GM12801 (cell line): ENCODE data around the gene MARS1.

ENCODE experiments used
- CTCF ChIP-seq: IDR thresholded peaks from one replicate; pipeline ENCODE4 v1.5.1; 2011; ENCODE audit warnings: control low read depth; ENCODE audit not compliant: insufficient read length; ENCODE audit errors: extremely low read depth

Gene MARS1

DNA sequence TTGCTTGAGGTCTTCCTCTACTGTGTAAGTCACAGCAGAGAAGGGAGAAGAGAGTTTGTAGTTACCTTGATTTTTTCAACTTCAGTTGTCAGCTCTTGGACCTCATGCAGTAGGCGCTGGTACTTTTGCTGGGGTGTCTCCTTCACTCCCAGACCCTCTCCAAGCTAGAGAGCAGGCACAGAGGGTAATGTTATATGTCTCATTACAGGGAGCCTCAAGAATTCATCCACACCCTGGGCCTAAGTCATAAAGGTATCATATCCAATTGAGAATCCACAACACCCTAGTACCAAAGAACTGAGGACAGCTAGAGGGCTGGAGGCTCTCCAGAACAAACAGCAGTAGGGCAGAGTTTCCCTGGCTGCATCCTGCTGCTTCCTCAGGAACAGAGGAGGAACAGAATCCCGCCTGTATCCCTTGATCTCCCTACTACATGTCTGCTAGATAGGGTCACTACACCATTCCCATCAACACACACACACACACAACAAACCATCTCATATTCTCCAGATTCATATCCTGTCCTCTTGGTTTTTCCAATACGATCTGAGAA, 47.2 kb downstream of the MARS1 start:
- TF ChIP-seq CTCF, result no peak

GRCh38 chr12:57535764-57536596, 48.1 kb downstream of the MARS1 start:
- no peak for TF ChIP-seq CTCF

GRCh38 chr12:57536597-57536942, 48.7 kb downstream of the MARS1 start:
- no peak for TF ChIP-seq CTCF

GRCh38 chr12:57539134-57539768, 51.4 kb downstream of the MARS1 start:
- no peak for TF ChIP-seq CTCF

GRCh38 chr12:57541001-57541400, 53.1 kb downstream of the MARS1 start:
- TF ChIP-seq CTCF, result no peak

- TF ChIP-seq CTCF, result no peak
Measured at GRCh38 chr12:57541717-57542116, 53.8 kb downstream of the MARS1 start.

- no peak for TF ChIP-seq CTCF
Measured at GRCh38 chr12:57543581-57543980, 55.7 kb downstream of the MARS1 start.
